NCI-H128 (cell line): ENCODE results near the gene LAMB3.

ENCODE experiments used
- DNase-seq: peaks from one replicate; lab custom pipeline; 2025; ENCODE audit not compliant: unreplicated experiment; lab: John Stamatoyannopoulos, UW

LAMB3 gene

DNA sequence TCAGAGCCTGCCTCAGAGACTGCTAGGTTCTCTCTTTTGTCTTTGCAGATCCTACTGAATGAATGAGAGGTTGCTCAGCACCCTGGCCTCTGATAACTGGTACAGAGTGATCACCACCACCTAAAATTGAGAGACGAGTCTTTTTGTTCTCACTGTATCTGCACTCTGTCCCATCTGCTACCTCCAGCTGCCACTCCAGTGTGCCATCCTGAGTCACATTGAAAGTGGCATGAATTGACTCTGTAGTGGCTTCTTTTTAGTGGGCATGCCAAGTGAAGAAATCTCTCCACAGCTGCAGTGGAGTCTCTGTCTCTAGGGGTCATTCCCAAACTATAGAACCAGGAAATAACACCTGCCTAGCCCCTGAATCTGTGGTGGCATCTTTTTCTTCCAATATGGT lies 54.0 kb downstream of the LAMB3 start:
- no peak for DNase-seq

DNA sequence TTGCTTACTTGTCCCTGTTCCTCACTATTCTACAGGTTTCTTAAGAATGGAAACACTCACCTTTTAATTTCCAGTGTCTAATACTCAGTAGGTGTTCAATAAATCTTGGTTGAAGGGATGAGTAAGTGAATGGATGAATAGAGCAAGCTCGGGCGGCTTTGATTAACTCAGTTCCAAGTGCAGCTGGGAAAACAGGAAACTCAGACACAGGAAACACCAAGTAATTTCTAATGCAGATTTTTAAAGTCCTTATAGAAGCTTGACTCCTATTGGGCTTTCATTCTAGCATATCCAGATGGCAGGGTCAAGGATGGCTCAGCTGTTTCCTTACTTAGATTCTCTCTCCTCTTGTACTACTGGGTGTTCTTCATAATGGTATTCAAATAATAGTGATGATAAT lies 54.7 kb downstream of the LAMB3 start:
- DNase-seq: no peak

DNA sequence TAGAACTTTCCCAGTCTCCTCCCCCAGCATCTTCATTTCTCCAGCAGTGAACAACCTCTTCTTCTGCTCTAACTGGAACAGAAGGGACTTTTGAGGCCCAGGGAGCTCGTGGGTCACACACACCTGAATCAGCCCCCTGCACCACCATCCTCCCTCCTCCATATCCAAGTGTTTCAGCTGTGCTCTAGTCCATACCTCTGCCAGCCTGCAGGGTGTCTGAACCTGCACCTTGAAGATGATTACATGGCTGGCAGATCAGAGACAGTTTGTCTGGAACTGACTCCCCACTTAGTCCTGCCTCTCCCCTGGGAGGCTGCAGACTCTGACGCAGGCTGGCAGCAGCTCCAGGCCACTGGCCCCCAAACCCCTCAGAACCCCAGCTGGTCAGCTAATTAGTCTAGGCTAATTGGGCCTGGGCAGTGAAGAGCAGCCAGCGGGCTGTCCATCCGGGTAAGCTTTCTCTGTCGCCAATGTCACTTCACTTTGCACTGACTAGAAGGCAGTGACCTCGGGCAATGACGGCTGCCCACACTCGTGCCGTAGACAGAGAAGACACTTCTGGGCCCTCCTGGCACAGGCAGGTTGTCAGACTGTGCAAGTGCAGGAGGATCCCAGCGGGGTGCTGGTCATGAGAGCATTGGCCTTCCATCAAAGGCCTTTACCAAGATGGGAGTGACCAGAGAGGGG lies 56.5 kb downstream of the LAMB3 start:
- no peak for DNase-seq

DNA sequence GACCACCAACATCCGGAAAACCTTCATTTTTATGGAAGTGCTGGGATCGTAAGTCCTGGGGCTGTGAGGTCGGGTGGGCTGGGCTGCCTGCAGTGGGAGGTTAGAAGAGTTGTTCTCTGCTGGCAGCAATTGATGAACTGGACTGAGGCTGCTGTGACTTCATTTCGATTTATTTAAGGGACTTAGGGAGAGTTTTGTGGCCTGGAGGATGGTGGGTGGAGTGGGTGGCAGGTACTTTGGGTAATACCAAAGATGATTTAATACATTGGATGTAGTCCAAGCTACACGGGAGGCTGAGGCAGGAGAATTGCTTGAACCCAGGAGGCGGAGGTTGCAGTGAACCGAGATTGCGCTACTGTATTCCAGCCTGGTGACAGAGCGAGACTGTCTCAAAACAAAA lies 57.2 kb downstream of the LAMB3 start:
- DNase-seq: no peak

DNA sequence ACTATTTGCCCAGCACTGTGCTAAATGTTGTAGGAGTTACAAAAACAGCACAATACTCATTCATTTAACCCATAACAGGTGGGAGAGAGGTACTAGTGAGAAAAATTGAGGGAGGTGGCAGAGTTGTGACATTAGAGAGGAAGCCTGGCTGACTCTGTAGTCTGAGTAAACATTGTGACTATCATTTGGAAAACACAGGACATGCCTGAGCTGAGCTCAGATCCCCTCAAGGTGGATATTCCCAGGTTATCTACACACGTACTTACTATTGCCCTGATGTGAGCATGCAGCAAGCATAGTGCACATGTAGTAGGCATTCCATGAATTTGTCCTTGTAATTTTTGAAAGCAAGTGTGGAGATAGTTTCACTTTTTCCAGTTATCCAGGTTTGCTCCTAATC lies 57.8 kb downstream of the LAMB3 start:
- no peak for DNase-seq

DNA sequence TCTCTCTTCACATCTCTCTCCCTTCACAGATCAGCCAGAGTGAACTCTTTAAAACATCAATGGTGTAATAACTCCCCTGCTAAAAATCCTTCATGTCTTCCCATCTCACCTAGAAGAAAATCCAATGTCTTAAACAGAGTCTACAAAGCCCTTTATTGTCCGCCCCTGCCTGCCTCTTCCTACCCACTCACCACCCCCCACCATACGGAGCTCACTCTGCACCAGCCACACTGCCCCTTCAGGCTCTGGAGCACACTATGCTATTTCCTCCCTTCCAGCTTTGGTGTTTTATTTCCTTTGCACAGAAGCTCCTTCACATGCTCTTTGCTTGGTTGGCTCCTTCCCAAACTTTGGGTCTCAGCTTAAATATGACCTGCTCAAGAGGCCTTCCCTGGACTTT lies 58.5 kb downstream of the LAMB3 start:
- DNase-seq: no peak

DNA sequence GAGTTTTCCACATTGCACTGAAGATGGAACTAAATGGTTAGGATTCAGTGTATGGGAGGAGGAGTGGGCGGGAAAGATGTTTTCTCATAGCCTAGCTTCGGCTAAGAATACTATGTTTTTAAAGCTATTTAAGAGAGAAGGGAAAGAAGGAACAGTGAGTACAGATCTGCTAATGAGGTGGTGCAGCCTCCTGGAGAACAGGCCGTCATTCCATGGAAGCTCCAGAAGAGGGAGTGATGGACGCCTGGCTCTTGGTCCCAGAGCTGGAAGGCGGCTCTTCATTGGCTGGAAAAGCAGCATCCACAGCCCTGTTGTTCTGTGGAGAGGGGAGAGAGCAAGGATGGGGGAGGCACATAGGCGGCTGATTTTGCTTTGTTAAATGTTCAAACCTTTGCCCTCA lies 61.8 kb downstream of the LAMB3 start:
- DNase-seq: no peak

DNA sequence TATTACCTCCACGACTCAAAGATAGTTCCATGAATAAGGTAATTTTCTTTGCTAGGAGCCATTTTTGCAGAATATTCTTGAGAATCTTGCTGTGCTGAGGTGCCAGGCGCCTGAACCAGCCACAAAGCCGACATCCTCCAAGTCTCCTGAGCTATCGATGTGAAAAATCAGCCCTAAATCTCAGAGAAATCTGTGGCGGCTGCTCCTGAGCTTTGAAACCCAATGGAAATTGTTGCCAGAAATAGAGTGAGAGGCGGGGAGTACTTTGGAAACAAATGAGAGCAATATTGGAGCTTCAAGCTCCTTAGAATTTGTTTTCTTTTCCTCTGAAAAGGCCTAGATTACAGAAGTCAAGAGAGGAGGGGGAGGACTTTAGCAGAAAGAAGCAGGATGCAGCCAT lies 62.4 kb downstream of the LAMB3 start:
- no peak for DNase-seq

DNA sequence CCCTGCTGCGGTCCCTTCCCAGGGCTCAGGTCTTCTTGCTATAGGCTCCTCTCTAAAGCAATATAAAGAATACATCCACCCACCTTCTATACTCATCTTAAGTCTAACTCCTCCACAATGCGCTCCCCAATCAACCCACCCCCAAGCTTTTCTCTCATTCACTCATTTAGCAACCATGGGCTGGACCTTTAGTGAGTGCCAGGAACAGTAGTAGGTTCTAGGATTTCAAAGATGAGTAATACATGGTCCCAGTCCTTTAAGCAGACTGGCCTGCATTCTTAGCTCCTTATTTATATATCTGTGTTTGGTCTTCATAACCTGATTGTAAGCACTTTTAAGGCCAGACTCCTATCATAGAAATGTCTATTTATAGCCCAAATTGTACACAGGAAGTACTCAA lies 62.8 kb downstream of the LAMB3 start:
- DNase-seq: no peak

DNA sequence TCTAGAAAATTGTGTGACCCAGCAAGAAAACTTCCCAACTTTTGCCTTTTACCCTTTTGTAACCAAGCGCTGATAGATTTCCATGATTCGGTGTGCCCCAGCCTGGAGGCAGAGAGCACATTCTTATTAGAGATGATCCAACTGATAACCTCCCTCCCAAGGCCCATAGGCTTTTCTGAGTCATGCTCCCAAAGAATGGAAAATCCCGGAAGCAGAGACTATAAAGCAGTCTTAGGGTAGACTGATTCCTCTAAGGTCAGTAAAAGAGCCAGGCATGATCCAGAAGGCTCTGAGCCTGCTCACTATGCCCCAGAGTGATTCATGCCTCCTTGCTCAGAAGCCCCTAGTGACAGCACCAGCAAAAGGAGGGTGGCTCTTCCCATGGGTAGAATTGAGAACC lies 64.4 kb downstream of the LAMB3 start:
- DNase-seq: no peak

DNA sequence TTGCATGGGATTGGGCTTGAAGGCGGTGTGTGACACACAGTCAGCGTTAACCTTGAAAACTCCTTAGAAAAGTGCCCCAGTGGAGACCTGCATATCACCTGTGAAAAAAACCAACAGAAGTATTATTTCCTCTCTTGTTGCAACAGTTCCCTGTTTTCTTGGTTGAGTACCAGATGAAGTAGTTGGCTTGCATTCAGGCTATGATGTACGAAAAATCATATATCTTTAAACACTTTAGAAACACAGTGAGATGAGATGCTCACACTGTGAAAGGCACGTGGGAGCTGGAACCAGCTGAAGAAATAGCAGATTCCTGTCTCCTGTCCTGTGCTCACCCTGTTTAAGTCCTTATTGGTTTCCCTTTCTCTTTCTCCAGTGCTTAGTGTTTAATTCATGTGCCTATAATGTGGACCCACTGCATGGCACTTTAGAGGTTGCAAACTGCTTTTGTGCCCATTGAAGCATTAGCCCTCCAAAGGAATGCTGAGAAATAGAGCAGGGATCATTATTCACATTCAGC lies 65.9 kb downstream of the LAMB3 start:
- DNase-seq: no peak

DNA sequence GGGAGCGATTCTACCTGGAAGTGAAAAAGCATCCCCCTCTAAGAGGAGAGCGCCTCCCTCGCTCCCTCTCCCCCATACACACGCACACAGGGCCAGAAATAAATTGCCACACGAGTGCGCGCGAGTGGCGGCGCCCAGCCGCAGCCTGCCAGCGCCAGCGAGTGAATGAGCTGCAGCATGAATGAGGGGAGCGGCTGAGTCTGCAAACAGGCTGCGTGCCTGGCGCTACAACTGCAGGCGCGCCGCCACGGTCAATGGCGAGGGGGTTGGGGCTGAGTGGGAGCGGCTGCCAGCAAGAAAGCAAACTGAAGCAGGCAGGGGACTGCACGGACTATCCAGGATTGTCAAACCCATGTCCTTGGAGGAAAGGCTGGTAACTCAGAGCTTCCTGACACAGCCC lies 66.6 kb downstream of the LAMB3 start:
- DNase-seq: peak; percentile 35

DNA sequence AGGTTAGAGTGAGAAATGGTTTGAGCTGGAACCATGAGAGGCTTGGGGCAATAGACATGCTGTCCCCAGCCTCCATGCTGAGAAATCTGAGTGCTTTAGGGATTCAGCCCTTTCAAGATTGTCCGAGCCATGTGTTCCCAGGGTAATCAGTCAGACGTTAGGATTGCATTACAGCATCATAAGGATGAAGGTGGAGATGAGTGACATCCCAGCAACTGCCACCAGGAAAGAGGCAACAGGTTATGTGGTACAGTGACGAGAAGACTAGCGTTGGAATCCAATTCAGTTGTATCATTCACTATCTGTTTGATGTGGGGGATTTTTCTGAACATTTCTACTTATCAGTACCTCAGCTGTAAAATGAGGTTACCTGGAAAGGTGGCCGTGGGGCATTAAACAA lies 67.0 kb downstream of the LAMB3 start:
- no peak for DNase-seq

DNA sequence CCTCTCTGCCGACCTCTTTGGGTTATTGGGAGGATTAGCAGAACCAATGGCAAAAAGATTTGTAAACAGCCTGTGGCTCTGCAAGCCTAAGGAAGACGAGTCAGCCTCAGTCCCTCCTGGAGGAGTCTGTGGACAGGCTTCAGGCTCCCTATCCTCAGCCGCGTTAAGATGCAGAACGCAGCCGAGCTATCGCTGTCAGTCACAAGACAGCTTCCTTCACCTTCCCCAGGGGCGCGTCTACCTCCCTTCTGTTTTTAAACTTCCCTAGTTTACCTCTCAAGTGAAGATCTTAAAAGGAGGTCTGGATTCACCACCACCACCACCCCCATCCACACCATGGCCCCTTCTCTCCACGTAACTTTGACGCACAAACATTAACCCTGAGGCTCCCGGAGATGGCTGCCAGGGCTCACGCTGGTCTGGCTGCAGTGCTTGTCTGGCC lies 68.0 kb downstream of the LAMB3 start:
- no peak for DNase-seq

DNA sequence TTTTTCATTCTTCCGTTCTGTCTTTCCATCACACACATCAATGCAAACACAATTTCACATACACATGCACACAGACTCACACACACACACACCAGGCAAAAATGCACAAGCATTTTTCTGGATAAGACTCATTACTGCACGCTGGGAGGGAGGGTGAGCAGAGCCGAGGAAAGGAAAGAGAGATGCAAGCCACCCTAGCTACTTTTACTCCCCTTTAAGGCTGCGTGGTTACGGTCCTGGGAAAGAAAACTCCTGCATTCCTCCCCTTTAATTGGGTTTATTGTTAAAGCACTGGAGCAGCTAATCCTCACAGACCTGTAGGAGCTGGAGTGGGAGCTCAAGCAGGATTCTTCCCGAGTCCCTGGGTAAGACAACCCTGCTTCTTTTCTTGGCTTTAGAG lies 68.8 kb downstream of the LAMB3 start, which contains the start of gene CAMK1G:
CAMK1G (plus strand) TSS at position 307 of the 400 bp plus-strand sequence. CDS start 11,270 bp downstream, outside the sequence.
- DNase-seq: no peak

DNA sequence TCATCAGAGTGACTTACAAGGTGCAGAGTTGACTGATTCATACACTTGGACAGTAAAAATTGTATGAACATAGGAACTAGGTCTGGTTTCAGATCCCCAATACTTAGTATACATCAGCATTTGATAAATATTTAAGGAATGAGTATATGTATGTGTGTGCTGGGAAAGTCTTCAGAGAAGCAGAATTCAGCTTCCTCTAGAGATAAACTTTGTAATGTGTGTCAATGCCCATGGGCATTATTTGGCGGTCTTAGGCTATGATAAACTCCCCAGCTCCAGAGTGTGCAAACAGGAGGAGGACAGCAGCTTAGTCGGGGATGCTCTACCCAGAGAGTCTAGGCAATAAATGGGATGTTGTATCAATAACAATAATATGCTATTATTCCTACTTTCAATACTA lies 71.6 kb downstream of the LAMB3 start:
- DNase-seq: no peak

DNA sequence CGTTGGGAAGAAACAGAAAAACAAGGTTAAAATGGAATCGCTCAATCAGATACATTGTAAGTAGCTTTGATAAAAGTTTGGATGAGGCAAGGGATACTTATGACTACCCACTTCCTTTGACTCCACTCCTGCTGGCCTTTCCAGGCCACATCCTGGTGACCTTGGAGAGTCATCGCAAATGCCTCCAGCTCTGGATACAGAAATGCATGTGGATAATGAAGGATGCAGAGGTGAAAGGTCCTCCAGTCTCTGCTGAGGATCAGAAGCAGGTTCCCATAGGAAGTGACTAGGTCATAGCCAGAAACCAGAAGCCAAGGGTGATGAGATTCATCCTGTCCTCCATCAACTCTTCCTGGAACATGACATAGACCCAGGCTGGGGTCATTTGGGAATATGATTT lies 74.9 kb downstream of the LAMB3 start:
- no peak for DNase-seq

DNA sequence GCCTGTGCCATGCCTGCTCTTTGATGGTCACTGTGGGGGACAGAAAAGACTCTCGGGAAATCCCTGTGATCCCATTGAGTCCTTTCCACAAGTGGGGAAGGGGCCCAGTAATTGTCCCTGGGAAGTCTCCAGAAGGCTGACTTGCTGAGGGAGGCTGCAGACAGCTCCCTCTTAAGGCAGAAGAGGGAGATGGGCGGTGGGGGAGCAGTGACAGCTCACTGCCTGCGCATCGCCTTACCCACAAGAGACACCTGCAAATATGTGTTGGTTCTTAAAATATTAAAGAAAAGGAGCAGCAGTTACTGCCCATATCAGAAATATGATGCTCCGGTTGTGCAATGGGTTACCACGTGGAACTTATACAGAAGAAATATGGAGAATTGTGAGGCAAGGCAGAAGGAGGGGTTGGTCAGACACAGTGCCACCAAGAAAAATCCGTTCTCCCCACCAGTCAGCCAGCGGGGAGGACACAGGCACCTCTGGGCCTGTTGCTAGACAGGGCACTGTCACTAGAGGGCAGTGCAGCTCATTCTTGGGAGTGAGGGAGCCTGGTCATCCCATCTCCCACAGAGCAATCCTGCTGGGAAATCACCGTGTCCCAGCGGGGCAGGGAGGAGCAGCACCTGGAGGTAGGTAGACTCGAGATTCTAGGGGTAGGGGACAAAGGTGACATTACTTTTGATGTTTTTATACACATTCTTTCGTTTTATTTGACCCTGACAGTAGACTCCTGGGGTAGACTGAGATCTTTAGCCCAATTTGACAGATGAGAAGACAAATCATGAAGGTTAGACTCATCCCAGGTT lies 75.6 kb downstream of the LAMB3 start:
- peak; percentile 68 for DNase-seq

DNA sequence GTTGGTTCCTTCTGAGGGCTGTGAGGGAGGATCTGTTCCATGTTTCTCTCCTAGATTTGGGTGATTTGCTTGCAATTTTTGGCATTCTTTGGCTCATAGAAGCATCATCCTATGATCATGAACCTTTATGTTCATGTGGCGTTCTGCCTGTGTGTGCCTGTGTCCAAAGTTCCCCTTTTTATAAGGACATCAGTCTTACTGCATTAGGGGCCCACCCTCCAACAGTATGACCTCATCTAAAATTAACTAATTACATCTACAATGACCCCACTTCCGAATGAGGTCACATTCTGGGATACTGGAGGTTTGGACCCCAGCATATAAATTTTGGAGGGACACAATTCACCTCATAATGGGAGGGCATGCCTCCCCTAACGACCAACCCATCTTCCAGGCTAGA lies 81.5 kb downstream of the LAMB3 start:
- DNase-seq: no peak

DNA sequence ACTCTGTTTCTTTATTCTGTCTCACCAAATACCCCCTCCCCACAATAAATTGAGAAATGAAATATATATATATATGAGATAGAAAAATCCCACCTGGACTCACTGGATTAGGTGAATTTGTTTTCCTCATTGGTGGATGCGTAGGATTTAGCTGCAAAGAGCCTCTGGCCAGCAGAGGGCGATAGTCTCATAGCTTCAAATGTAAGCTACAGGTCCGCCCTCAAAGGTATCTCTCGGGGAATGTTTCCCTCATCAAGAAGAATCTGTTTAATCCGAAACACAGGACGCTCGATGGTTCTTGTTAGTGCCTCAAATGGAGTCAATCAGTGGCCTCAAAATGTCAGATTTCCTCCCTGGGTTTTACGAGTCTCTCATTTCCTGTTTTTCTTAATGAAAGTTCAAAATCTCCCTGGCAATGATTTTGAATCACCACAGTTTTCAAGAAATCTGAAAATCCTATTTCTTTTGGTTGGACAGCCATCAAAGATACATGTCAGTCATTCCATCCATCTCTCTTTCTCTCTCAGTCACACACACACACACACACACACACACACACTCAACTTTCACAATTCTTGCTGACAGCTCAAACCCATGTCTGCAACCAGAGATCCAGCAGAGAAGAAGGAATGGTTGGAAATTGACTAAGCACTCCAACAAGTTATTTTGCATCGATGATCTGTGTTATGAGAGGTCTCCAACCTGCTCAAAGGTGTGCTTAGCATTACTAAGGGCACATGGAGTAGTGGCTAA lies 82.6 kb downstream of the LAMB3 start:
- peak; percentile 78 for DNase-seq

DNA sequence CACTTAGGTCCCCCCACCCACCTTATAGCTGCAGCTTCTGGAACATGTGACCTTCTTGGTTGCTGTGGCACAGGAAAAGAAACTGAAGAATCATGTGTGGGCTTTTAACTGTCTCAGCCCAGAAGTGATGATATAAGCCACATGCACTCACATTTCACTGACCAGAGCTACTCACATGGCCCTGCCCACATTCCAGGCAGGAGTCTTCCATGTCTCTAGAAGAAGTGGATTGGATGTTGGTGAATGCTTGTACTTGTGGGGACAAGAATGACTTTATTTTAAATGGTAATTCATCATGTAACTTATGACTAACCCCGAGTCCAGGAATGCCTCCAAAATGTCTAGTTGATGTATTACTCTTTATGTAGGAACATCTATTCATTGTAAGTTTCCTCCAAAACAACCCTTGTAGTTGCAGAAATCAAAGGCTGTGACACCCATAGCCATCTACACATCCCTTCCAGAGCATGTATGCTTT lies 84.5 kb downstream of the LAMB3 start:
- DNase-seq: no peak
